Gastroesophageal sphincter (tissue), 4 donors: ENCODE measurements around the gene NHLRC3. TPM values are rescaled to one million over a fixed set of nuclear protein-coding genes. Genes with fewer than 3 reads are reported as not detected.
A peak's percentile ranks its signal among the peaks of the same experiment; 100 is the strongest.

Experiments
- ATAC-seq: fragments of 150-250 bp; one replicate; pipeline ENCODE4 v1.9.1; 2016; ENCODE audit warnings: mild to moderate bottlenecking, moderate library complexity
- H3K27ac ChIP-seq, 4 donors: fragments of 200-600 bp; sonication (generic) in 3 of 4; 1 replicate in 3 of 4; 2 replicates in 1 of 4; pipeline ENCODE4 v1.5.1; 2016 to 2019
- H3K27me3 ChIP-seq: fragments of 200-600 bp; sonication (generic); one replicate; pipeline ENCODE4 v1.5.1; 2019
- H3K36me3 ChIP-seq, 2 donors: fragments of 200-600 bp; sonication (generic); one replicate each; pipeline ENCODE4 v1.5.1; 2019; ENCODE audit warnings: control low read depth in 1 of 2
- H3K4me1 ChIP-seq, 3 donors: fragments of 200-600 bp; sonication (generic); 1 replicate in 2 of 3; 2 replicates in 1 of 3; pipeline ENCODE4 v1.5.1; 2016 to 2019; ENCODE audit warnings: control low read depth in 2 of 3
- H3K4me3 ChIP-seq, 2 donors: fragments of 200-600 bp; sonication (generic); one replicate each; pipeline ENCODE4 v1.5.1; 2019; ENCODE audit warnings: mild to moderate bottlenecking in 1 of 2, moderate library complexity in 1 of 2
- H3K9me3 ChIP-seq, 3 donors: fragments of 200-600 bp; sonication (generic); one replicate each; pipeline ENCODE4 v1.5.1; 2017 to 2019; ENCODE audit warnings: control low read depth in 2 of 3
- CTCF ChIP-seq, 4 experiments: fragments of 200-600 bp in 2 of 4; fragments of 450-650 bp in 2 of 4; sonication (generic) in 1 of 4; IDR thresholded peaks; one replicate each; pipeline ENCODE4 v1.5.1; 2017 to 2019; ENCODE audit warnings: antibody characterized with exemption in 4 of 4, mild to moderate bottlenecking in 2 of 4, moderate library complexity in 2 of 4
- EP300 ChIP-seq: sonication (generic); formaldehyde crosslinking; IDR thresholded peaks from one replicate; pipeline ENCODE4 v1.6.1; 2017; ENCODE audit warnings: antibody characterized with exemption, mild to moderate bottlenecking
- POLR2A ChIP-seq, 2 donors: fragments of 450-650 bp; IDR thresholded peaks; one replicate each; pipeline ENCODE4 v1.6.1; 2017; ENCODE audit warnings: antibody characterized with exemption in 2 of 2, mild to moderate bottlenecking in 2 of 2, moderate library complexity in 1 of 2
- POLR2AphosphoS5 ChIP-seq: sonication (generic); formaldehyde crosslinking; IDR thresholded peaks from one replicate; pipeline ENCODE4 v1.6.1; 2017; ENCODE audit warnings: antibody characterized with exemption
- WGBS, 2 donors: methylation state at CpG; one replicate each; pipeline ENCODE4 v1.1.5; 2018; ENCODE audit warnings: low coverage in 1 of 2; 5-methylcytosine and 5-hydroxymethylcytosine counted together
- total RNA-seq, 4 donors: library from RNA; depleted of rRNA; stranded (reverse); fragments of >200 nt; gene quantifications; one replicate each; pipeline ENCODE4 v1.1.0, GENCODE V29; 2016

NHLRC3 gene
- total RNA-seq, 4 donors from 2014 or later, result 9.9 to 20.1 (median 14.5) TPM

GRCh38 chr13:39035204-39035603, 3.1 kb upstream of the NHLRC3 start:
- H3K27me3 ChIP-seq, result no peaks in the 10 kb centered on the region
- TF ChIP-seq CTCF (IDR thresholded peaks at IDR 0.05) (no peak), POLR2A (IDR thresholded peaks at IDR 0.05) (no peak), EP300 (no peak), POLR2AphosphoS5 (no peak)
- ATAC-seq, result no peak
- 53 to 70% methylated on average over 2 of the region's 2 CpGs for WGBS, 2 donors
- H3K9me3 ChIP-seq, result no peaks in the 10 kb centered on the region
- peaks cover 7 to 50% (median 18%) of the 10 kb centered on the region in 3 donors for H3K4me1 ChIP-seq
- no peak overlapping the region for H3K27ac ChIP-seq
- H3K4me3 ChIP-seq, result peak overlapping the region in 1 of 2 donors; percentile 82
- H3K36me3 ChIP-seq, result peaks cover 0 to 7% of the 10 kb centered on the region in 2 donors

DNA sequence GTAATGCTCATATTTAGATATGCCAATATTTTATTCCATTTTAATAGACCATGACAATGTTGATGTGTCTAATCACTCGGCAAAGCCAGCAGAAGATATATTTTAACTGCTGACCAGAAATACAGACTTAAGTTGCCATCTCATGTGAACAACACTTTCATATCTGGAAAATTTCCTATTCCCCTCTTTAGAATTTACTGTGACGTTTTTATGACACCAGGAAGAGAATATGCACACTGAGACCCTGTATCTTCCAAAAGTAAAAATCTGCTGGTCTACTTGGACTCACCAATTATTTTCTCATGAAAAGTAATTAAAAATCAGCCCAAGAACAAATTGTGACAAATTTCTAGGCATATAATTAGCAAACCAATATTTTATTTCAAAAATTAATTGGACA, 2.5 kb upstream of the NHLRC3 start:
- WGBS, 2 donors, result 38 to 41% methylated on average over 2 of the region's 2 CpGs
- ATAC-seq, result no peak
- H3K4me1 ChIP-seq, result peaks cover 7 to 56% (median 21%) of the 10 kb centered on the region in 3 donors
- H3K9me3 ChIP-seq, result no peaks in the 10 kb centered on the region
- H3K36me3 ChIP-seq, result peaks cover 0 to 1% of the 10 kb centered on the region in 2 donors
- peak overlapping the region; percentile 82 to 91 for H3K4me3 ChIP-seq
- TF ChIP-seq CTCF (IDR thresholded peaks at IDR 0.05), result no peak
- TF ChIP-seq POLR2AphosphoS5, result no peak
- no peak for TF ChIP-seq EP300
- TF ChIP-seq POLR2A (IDR thresholded peaks at IDR 0.05), result no peak
- no peak overlapping the region for H3K27ac ChIP-seq
- no peaks in the 10 kb centered on the region for H3K27me3 ChIP-seq

GRCh38 chr13:39036212-39036611, 2.0 kb upstream of the NHLRC3 start:
- no peaks in the 10 kb centered on the region for H3K27me3 ChIP-seq
- no peaks in the 10 kb centered on the region for H3K9me3 ChIP-seq
- no peak overlapping the region for H3K27ac ChIP-seq
- 2 to 4% methylated on average over 8 to 9 of the region's 9 CpGs for WGBS, 2 donors
- peak overlapping the region; percentile 82 to 91 for H3K4me3 ChIP-seq
- TF ChIP-seq POLR2A (IDR thresholded peaks at IDR 0.05), result no peak
- TF ChIP-seq CTCF (IDR thresholded peaks at IDR 0.05), result no peak
- TF ChIP-seq EP300, result no peak
- no peak for TF ChIP-seq POLR2AphosphoS5
- peaks cover 7 to 60% (median 21%) of the 10 kb centered on the region in 3 donors for H3K4me1 ChIP-seq
- no peaks in the 10 kb centered on the region for H3K36me3 ChIP-seq
- ATAC-seq, result no peak

DNA sequence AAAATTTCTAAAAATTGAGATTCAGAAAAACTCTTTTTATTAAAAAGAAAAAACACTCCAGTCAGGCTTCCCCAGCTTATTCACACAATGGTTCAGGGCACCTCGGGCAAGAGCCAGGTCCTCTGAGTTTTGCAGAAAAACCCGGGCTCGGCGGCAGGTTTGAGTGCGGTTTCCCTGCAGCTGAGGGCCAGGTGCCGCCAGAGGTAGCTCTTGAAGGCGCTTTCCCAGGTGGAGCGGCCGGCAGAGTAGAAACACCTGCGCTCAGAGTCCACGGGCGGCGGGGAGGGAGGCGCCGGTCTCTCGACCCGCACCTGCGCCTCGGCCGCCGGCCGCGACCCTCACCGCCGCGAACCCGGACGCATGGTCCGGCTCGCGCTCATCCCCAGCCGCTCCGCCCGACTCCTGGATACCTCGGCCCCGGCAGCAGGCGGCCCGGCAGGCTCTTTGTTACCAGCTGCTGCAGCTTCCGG, 811 bp upstream of the NHLRC3 start:
- 0 to 3% methylated on average over 1 to 5 of the region's 39 CpGs for WGBS, 2 donors
- Histone ChIP-seq H3K27me3 (no peaks in the 10 kb centered on the region), H3K27ac (peak overlapping the region; percentile 50 to 90 (median 86)), H3K4me1 (peaks cover 7 to 64% (median 21%) of the 10 kb centered on the region in 3 donors), H3K4me3 (peak overlapping the region; percentile 82 to 91), H3K9me3 (no peaks in the 10 kb centered on the region), H3K36me3 (no peaks in the 10 kb centered on the region)
- TF ChIP-seq POLR2AphosphoS5 (no peak), POLR2A (IDR thresholded peaks at IDR 0.05) (no peak), CTCF (IDR thresholded peaks at IDR 0.05) (no peak), EP300 (no peak)
- ATAC-seq, result no peak

GRCh38 chr13:39038569-39039030, 344 bp downstream of the NHLRC3 start:
- peaks cover 7 to 64% (median 21%) of the 10 kb centered on the region in 3 donors for H3K4me1 ChIP-seq
- peaks cover 0 to 5% of the 10 kb centered on the region in 2 donors for H3K36me3 ChIP-seq
- H3K4me3 ChIP-seq, result peak overlapping the region; percentile 82 to 91
- H3K27ac ChIP-seq, result peak overlapping the region; percentile 50 to 90 (median 86)
- no peaks in the 10 kb centered on the region for H3K27me3 ChIP-seq
- ATAC-seq, result peak; percentile 2
- WGBS, 2 donors, result 1 to 3% methylated on average over 7 to 10 of the region's 15 CpGs
- TF ChIP-seq POLR2A (IDR thresholded peaks at IDR 0.05) (no peak), POLR2AphosphoS5 (no peak), EP300 (no peak), CTCF (IDR thresholded peaks at IDR 0.05) (no peak)
- no peaks in the 10 kb centered on the region for H3K9me3 ChIP-seq
